ENCODE data around the gene CLBA1. TPM values are rescaled to one million over a fixed set of nuclear protein-coding genes. Genes with fewer than 3 reads are reported as not detected.

The CLBA1 gene
- total RNA-seq, 1 donor from 2014 or later, result 10.2 TPM

- Mint-ChIP-seq H3K9me3 (no peaks in the 10 kb centered on the region), H3K4me1 (peaks cover 11% of the 10 kb centered on the region), H3K27ac (no peak overlapping the region), H3K36me3 (no peaks in the 10 kb centered on the region), H3K27me3 (ENCODE audit: low read depth) (peaks cover 23% of the 10 kb centered on the region), H3K4me3 (no peak overlapping the region)
- DNase-seq (ENCODE audit: low spot score in 2 of 2, unreplicated experiment in 2 of 2), result no peak
- no peak for TF ChIP-seq CTCF (IDR thresholded peaks at IDR 0.05; ENCODE audit: unreplicated experiment)
Observed at GRCh38 chr14:104975481-104976197, 9.9 kb upstream of the CLBA1 start.

GRCh38 chr14:104976198-104977007 is 9.2 kb upstream of the CLBA1 start:
- peak; percentile 93 for TF ChIP-seq CTCF (IDR thresholded peaks at IDR 0.05; ENCODE audit: unreplicated experiment)
- H3K4me3 Mint-ChIP-seq, result peak overlapping the region; percentile 61
- H3K36me3 Mint-ChIP-seq, result no peaks in the 10 kb centered on the region
- DNase-seq (ENCODE audit: low spot score in 2 of 2, unreplicated experiment in 2 of 2), result peak; percentile 69 to 89
- no peaks in the 10 kb centered on the region for H3K9me3 Mint-ChIP-seq
- H3K27ac Mint-ChIP-seq, result no peak overlapping the region
- H3K4me1 Mint-ChIP-seq, result peaks cover 11% of the 10 kb centered on the region
- H3K27me3 Mint-ChIP-seq (ENCODE audit: low read depth), result peaks cover 25% of the 10 kb centered on the region

GRCh38 chr14:104977008-104977680 is 8.4 kb upstream of the CLBA1 start:
- peaks cover 25% of the 10 kb centered on the region for H3K27me3 Mint-ChIP-seq (ENCODE audit: low read depth)
- TF ChIP-seq CTCF (IDR thresholded peaks at IDR 0.05; ENCODE audit: unreplicated experiment), result no peak
- no peak overlapping the region for H3K27ac Mint-ChIP-seq
- no peaks in the 10 kb centered on the region for H3K36me3 Mint-ChIP-seq
- DNase-seq (ENCODE audit: low spot score in 2 of 2, unreplicated experiment in 2 of 2), result no peak
- H3K4me3 Mint-ChIP-seq, result peak overlapping the region; percentile 78
- H3K4me1 Mint-ChIP-seq, result peaks cover 11% of the 10 kb centered on the region
- no peaks in the 10 kb centered on the region for H3K9me3 Mint-ChIP-seq

GRCh38 chr14:104977681-104978653 is 7.6 kb upstream of the CLBA1 start, which contains the start of gene AHNAK2:
TSS of gene AHNAK2 (minus strand) at chr14:104978374. CDS start at chr14:104978237, 137 bp downstream.
- peaks cover 25% of the 10 kb centered on the region for H3K27me3 Mint-ChIP-seq (ENCODE audit: low read depth)
- no peak within 1 kb of the TSS for H3K27ac Mint-ChIP-seq

More at GRCh38 chr14:104977681-104978653, 7.6 kb upstream of the CLBA1 start, which contains the start of gene AHNAK2:
- peak; percentile 72 to 76 for DNase-seq (ENCODE audit: low spot score in 2 of 2, unreplicated experiment in 2 of 2)
- TF ChIP-seq CTCF (IDR thresholded peaks at IDR 0.05; ENCODE audit: unreplicated experiment), result no peak
- H3K9me3 Mint-ChIP-seq, result no peaks in the 10 kb centered on the region
- no peaks in the 10 kb centered on the region for H3K36me3 Mint-ChIP-seq
- peak within 1 kb of the TSS; percentile 78 for H3K4me3 Mint-ChIP-seq
- peaks cover 11% of the 10 kb centered on the region for H3K4me1 Mint-ChIP-seq

All from mesothelial cell of epicardium (in vitro differentiated cells).